ENCODE data around the gene NR6A1.

The NR6A1 gene

GRCh38 chr9:124720429-124721108 lies 50.5 kb downstream of the NR6A1 start:
- Mint-ChIP-seq H3K9me3 (no peaks in the 10 kb centered on the region), H3K4me3 (no peak overlapping the region), H3K27ac (peak overlapping the region; percentile 77 to 82 (median 81)), H3K36me3 (ENCODE audit: low read depth) (peaks cover 8% of the 10 kb centered on the region), H3K4me1 (peaks cover 41% of the 10 kb centered on the region), H3K27me3 (ENCODE audit: low read depth) (no peaks in the 10 kb centered on the region)
- TF ChIP-seq, protein P1, sequence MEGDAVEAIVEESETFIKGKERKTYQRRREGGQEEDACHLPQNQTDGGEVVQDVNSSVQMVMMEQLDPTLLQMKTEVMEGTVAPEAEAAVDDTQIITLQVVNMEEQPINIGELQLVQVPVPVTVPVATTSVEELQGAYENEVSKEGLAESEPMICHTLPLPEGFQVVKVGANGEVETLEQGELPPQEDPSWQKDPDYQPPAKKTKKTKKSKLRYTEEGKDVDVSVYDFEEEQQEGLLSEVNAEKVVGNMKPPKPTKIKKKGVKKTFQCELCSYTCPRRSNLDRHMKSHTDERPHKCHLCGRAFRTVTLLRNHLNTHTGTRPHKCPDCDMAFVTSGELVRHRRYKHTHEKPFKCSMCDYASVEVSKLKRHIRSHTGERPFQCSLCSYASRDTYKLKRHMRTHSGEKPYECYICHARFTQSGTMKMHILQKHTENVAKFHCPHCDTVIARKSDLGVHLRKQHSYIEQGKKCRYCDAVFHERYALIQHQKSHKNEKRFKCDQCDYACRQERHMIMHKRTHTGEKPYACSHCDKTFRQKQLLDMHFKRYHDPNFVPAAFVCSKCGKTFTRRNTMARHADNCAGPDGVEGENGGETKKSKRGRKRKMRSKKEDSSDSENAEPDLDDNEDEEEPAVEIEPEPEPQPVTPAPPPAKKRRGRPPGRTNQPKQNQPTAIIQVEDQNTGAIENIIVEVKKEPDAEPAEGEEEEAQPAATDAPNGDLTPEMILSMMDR (IDR thresholded peaks at IDR 0.05; ENCODE audit: unreplicated experiment in 3 of 3), result no peak

- no peak overlapping the region for H3K4me3 Mint-ChIP-seq
- no peak overlapping the region for H3K27ac Mint-ChIP-seq
- H3K36me3 Mint-ChIP-seq (ENCODE audit: low read depth), result peaks cover 11% of the 10 kb centered on the region
- H3K27me3 Mint-ChIP-seq (ENCODE audit: low read depth), result no peaks in the 10 kb centered on the region
- no peaks in the 10 kb centered on the region for H3K9me3 Mint-ChIP-seq
- TF ChIP-seq, protein P1 (IDR thresholded peaks at IDR 0.05; ENCODE audit: unreplicated experiment in 3 of 3), result no peak
- H3K4me1 Mint-ChIP-seq, result peaks cover 25% of the 10 kb centered on the region
Observed at GRCh38 chr9:124718928-124719327, 52.2 kb downstream of the NR6A1 start.

GRCh38 chr9:124717597-124717996 lies 53.5 kb downstream of the NR6A1 start:
- Mint-ChIP-seq H3K36me3 (ENCODE audit: low read depth) (peaks cover 19% of the 10 kb centered on the region), H3K4me1 (peaks cover 16% of the 10 kb centered on the region), H3K4me3 (no peak overlapping the region), H3K27ac (peak overlapping the region in 1 of 3 experiments; percentile 29), H3K9me3 (no peaks in the 10 kb centered on the region), H3K27me3 (ENCODE audit: low read depth) (no peaks in the 10 kb centered on the region)
- TF ChIP-seq, protein P1 (IDR thresholded peaks at IDR 0.05; ENCODE audit: unreplicated experiment in 3 of 3), result no peak

DNA sequence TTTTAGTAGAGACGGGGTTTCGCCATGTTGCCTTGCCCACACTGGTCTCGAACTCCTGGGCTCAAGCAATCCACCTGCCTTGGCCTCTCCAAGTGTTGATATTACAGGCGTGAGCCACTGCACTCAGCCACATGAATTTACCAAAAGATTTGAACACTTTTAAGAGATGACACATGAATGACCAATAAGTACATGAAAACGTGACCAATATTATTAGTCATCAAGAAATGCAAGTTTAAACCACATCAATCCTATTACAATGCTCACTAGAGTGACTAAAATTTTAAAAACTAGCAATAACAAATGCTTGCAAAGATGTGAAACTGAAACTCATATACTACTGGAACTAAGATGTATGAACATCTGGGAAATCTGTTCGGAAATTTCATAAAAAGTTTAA lies 54.3 kb downstream of the NR6A1 start:
- Mint-ChIP-seq H3K36me3 (ENCODE audit: low read depth) (peaks cover 23% of the 10 kb centered on the region), H3K27ac (no peak overlapping the region), H3K27me3 (ENCODE audit: low read depth) (no peaks in the 10 kb centered on the region), H3K4me3 (no peak overlapping the region), H3K4me1 (peaks cover 20% of the 10 kb centered on the region), H3K9me3 (no peaks in the 10 kb centered on the region)
- TF ChIP-seq, protein P1 (IDR thresholded peaks at IDR 0.05; ENCODE audit: unreplicated experiment in 3 of 3), result no peak

DNA sequence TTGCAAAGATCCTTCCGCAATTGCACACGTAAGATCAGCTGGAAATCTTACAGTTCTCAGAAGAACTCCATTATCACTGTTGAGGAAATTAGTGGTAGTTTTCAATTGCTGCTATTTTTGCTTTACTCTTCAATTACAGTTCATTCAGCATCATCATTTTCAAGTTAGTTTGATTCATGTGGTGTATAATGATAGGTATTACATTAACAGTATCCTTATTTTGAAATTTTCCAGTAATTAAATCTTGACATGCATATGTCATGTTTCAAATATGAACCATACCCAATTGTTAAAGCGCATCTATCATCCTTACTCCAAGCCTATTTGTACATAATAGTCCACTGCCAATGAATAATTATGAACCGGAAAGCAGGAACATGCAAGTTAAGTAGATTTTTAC lies 60.3 kb downstream of the NR6A1 start:
- Mint-ChIP-seq H3K4me3 (no peak overlapping the region), H3K9me3 (peaks cover 3% of the 10 kb centered on the region), H3K27me3 (ENCODE audit: low read depth) (no peaks in the 10 kb centered on the region), H3K36me3 (ENCODE audit: low read depth) (peaks cover 44% of the 10 kb centered on the region), H3K27ac (no peak overlapping the region), H3K4me1 (peaks cover 18% of the 10 kb centered on the region)
- TF ChIP-seq, protein P1 (IDR thresholded peaks at IDR 0.05; ENCODE audit: unreplicated experiment in 3 of 3), result no peak

DNA sequence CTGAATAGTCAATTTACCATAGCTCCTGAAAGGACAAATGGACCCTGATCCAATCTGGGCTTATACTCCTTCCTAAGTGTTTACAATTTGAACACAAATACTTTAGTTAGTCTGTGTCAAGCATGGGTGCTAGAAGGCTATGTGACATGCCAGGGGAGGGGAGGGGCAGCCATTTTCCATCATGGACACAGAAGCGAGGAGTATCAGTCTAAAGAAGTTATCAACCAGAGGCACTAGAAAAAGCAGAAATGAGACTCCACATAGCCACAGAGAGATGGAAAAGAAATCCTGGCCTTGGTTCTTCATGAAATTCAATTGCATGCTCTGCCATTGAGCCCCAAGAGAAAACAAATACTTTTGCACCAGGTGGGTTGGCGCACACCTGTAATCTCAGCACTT lies 61.8 kb downstream of the NR6A1 start:
- peaks cover 18% of the 10 kb centered on the region for H3K4me1 Mint-ChIP-seq
- H3K4me3 Mint-ChIP-seq, result no peak overlapping the region
- H3K9me3 Mint-ChIP-seq, result peaks cover 4% of the 10 kb centered on the region
- TF ChIP-seq, protein P1 (IDR thresholded peaks at IDR 0.05; ENCODE audit: unreplicated experiment in 3 of 3), result no peak
- no peaks in the 10 kb centered on the region for H3K27me3 Mint-ChIP-seq (ENCODE audit: low read depth)
- peaks cover 55% of the 10 kb centered on the region for H3K36me3 Mint-ChIP-seq (ENCODE audit: low read depth)
- H3K27ac Mint-ChIP-seq, result no peak overlapping the region

All from nephron (organoid).